HAP-1 (cell line): ENCODE measurements around the gene TMPRSS11D.
A peak's percentile ranks its signal among the peaks of the same experiment; 100 is the strongest.

Experiments used
- DNase-seq, 2 experiments: peaks; one replicate each; pipeline ENCODE4 v3.0.0-alpha.2; 2016 to 2020; ENCODE audit warnings: low spot score in 2 of 2
- H3K27me3 ChIP-seq: fragments of 250-450 bp; sonication (Bioruptor Pico); 2 replicates; pipeline ENCODE4 v1.5.1; 2020; ENCODE audit warnings: low read depth, mild to moderate bottlenecking, moderate library complexity
- H3K36me3 ChIP-seq: fragments of 250-450 bp; sonication (Bioruptor Pico); replicated peaks from 2 replicates; pipeline ENCODE4 v1.5.1; 2020; ENCODE audit warnings: mild to moderate bottlenecking
- H3K4me1 ChIP-seq: fragments of 250-450 bp; sonication (Bioruptor Pico); 2 replicates; pipeline ENCODE4 v1.5.1; 2020; ENCODE audit warnings: mild to moderate bottlenecking
- H3K4me3 ChIP-seq: fragments of 250-450 bp; sonication (Bioruptor Pico); 2 replicates; pipeline ENCODE4 v1.5.1; 2020; ENCODE audit warnings: mild to moderate bottlenecking, moderate library complexity
- H3K9me3 ChIP-seq: fragments of 250-450 bp; sonication (Bioruptor Pico); 2 replicates; pipeline ENCODE4 v1.5.1; 2020; ENCODE audit warnings: mild to moderate bottlenecking, moderate library complexity
- in situ Hi-C: fragments of 300-500 bp; cut with MboI; formaldehyde crosslinking; loops from 3 replicates; pipeline ENCODE4 v1.14.3; 2020; ENCODE audit warnings: low sequenced_read_pairs, inconsistent platforms, mixed read lengths

The TMPRSS11D gene

DNA sequence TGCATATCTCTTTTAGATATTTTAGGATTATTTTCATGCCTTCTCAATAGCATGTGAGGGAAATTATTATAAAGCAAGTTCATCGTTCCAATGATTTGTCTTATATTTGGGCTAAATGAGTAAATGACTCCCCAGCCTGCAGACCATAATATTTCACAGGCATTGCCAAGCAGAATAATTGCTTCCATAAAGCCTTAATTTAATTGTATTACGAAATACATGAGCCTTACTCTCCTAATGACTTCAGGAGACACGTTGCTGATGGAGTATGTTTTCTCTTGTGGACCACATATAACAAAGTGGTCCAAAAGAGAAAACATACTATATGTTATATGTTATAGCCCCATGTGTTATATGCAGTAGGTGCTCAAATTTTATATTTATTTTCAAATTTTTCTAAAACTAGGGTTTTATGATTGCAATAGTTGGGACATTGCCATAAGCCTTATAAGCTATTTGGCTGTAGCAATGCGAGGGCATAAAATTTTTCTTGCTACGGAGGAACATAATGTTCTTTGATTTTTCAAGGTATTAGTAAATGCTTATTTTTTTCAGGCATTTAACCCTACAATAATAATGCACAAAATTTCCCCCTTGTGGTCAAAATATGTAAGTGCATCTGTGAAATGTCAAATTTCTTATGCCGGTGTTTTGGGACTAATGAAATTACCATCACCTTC, 26.2 kb upstream of the TMPRSS11D start:
- H3K4me3 ChIP-seq: no peak overlapping the region
- H3K36me3 ChIP-seq: no peaks in the 10 kb centered on the region
- H3K27me3 ChIP-seq: peaks cover 5% of the 10 kb centered on the region
- H3K4me1 ChIP-seq: no peaks in the 10 kb centered on the region
- peak in 1 of 2 experiments; percentile 6 for DNase-seq
- in situ Hi-C loops: no loop called here
- H3K9me3 ChIP-seq: 0 out of 2 replicates have a peak, but pooled peaks cover 2% of the 10 kb centered on the region

DNA sequence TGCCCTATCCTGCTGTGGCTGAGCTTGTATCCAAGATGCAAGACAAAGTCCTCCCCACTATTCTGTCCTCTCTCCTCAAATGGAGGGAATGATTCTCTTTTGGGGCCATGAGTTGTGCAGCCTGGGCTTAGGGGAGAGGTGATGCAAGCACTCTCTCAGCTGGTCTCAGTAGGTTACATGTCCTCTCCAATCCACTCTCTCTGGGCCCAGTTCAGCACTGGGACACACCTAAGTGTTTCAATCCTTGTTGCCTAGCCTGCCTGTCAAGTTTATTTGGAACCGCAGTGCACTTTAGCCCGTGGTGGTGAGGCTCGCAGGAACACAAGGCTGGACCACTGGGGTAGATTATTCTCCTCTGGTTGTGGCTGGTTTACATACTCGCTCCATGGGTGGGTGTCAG, 23.8 kb upstream of the TMPRSS11D start:
- no peak for DNase-seq
- Histone ChIP-seq H3K9me3 (0 out of 2 replicates have a peak, but pooled peaks cover 2% of the 10 kb centered on the region), H3K4me1 (no peaks in the 10 kb centered on the region), H3K36me3 (no peaks in the 10 kb centered on the region), H3K4me3 (no peak overlapping the region), H3K27me3 (peaks cover 5% of the 10 kb centered on the region)
- in situ Hi-C loops: no loop called here

DNA sequence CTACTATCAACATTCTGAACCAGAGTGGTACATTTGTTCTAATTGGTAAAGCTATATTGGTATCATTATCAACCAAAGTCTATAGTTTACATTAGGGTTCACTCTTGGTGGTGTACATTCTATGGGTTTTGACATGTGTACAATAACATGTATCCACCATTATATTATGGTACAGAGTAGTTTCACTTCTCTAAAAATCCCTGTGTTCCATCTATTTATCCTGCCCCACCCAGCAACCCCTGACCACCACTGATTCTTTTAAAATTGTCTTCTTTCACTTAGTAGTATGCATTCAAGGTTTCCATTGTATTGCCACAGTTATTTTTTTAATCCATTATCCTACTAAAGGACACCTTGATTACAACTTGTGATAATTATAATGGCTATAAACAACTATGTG, 15.3 kb upstream of the TMPRSS11D start:
- Histone ChIP-seq H3K36me3 (no peaks in the 10 kb centered on the region), H3K27me3 (no peaks in the 10 kb centered on the region), H3K9me3 (no peaks in the 10 kb centered on the region), H3K4me1 (no peaks in the 10 kb centered on the region), H3K4me3 (no peak overlapping the region)
- in situ Hi-C loops: no loop called here
- DNase-seq: no peak

DNA sequence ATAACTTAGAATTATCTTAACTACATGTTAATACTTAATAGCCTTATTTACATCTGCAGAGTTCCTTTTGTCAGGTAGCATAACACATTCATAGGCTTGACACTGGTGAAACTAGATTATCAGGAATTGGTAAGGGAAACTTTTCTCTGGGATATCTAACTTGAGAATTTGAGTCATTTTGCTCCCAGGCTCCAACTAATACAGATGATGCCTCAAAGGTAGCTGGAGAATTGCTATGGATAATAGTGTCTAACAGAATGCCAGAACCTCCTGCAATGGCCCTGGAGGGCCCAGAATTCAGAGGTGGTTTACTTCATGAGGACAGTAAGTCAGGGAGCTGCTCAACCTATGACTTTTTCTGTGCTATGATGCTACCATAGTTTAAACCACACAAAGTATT, 13.9 kb upstream of the TMPRSS11D start:
- in situ Hi-C loops: no loop called here
- DNase-seq: no peak
- no peaks in the 10 kb centered on the region for H3K4me1 ChIP-seq
- H3K36me3 ChIP-seq: no peaks in the 10 kb centered on the region
- H3K9me3 ChIP-seq: no peaks in the 10 kb centered on the region
- H3K27me3 ChIP-seq: no peaks in the 10 kb centered on the region
- no peak overlapping the region for H3K4me3 ChIP-seq

DNA sequence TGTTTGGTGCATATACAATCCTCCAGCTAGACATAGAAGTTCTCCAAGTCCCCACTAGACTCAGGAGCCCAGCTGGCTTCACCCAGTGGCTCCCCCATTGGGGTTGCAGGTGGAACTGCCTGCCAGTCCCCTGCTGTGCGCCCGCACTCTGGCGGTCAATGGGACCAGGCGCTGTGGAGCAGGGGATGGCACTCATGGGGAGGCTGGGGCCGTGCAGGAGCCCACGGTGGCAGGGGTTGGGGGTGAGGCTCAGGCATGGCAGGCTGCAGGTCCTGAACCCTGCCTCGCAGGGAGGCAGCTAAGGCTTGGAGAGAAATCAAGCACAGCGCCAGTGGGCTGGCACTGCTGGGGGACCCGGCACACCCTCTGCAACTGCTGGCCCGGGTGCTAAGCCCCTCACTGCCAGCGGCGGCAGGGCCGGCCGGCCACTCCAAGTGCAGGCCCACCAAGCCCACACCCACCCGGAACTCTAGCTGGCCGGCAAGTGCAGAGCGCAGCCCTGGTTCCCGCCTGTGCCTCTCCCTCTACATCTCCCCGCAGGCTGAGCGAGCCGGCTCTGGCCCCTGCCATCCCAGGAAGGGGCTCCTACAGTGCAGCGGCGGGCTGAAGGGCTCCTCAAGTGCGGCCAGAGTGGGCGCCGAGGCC, 12.7 kb upstream of the TMPRSS11D start:
- no peaks in the 10 kb centered on the region for H3K36me3 ChIP-seq
- in situ Hi-C loops: no loop called here
- no peaks in the 10 kb centered on the region for H3K9me3 ChIP-seq
- no peak overlapping the region for H3K4me3 ChIP-seq
- no peaks in the 10 kb centered on the region for H3K27me3 ChIP-seq
- H3K4me1 ChIP-seq: no peaks in the 10 kb centered on the region
- DNase-seq: no peak

DNA sequence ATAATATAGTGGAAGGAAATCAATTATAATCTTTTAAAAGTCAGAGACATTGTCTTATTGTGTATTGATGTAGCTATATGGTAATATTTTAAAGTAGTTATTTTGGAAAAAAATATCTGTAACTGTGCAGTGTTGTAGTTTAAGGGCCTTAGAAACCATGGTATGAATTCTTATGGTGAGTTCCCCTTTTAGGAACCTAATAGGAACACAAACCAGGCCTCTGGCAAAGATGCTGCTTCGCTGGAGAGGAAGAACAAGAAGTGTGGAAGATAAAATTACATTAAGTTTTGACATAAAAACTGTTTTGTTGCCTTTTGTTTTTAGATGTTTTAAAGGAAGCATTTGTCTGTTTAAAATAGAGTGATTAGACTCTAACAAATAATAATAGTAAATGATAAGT, 10.9 kb upstream of the TMPRSS11D start:
- DNase-seq: no peak
- in situ Hi-C loops: no loop called here
- Histone ChIP-seq H3K4me1 (no peaks in the 10 kb centered on the region), H3K27me3 (no peaks in the 10 kb centered on the region), H3K36me3 (no peaks in the 10 kb centered on the region), H3K4me3 (no peak overlapping the region), H3K9me3 (no peaks in the 10 kb centered on the region)

DNA sequence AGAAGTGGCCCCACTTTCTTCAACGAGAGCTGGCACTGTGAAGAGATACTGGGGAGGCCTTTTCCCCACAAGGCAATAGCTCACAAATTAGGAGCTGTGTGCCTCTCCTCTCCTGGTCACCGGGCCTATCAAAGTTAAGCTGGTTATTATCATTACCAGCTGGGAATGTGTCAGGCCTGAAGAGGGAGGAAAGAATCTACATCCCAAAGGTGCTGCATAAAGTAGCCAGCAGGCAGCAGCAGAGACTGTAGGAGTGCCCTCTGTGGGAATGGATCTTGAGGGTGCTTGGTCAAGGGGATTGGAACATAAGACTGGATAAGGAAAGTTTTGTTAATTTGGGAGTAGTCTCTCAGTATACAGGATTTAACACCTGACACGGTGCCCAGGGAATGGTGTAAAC, 9.1 kb upstream of the TMPRSS11D start:
- no peaks in the 10 kb centered on the region for H3K4me1 ChIP-seq
- no peaks in the 10 kb centered on the region for H3K36me3 ChIP-seq
- H3K9me3 ChIP-seq: no peaks in the 10 kb centered on the region
- no peaks in the 10 kb centered on the region for H3K27me3 ChIP-seq
- in situ Hi-C loops: no loop called here
- DNase-seq: no peak
- no peak overlapping the region for H3K4me3 ChIP-seq

DNA sequence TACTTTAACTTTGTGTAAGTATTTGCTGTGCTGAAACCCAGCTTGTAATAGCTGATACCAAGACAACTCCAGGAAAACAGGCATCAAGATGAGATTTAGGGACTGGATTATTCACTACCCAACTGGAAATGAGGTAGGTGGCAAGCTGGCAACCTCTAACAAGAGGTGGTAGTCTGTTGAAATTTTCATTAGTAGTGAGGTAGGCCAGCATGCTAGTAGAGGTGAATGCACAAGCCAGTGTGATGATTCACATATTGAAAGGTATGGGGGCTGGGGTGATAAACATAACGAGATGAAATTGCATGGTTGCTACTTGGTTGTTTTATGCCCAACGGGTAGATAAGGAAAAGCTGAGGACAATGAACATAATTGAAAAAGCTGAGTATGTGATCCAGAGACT, 8.5 kb upstream of the TMPRSS11D start:
- Histone ChIP-seq H3K9me3 (no peaks in the 10 kb centered on the region), H3K4me3 (no peak overlapping the region), H3K27me3 (no peaks in the 10 kb centered on the region), H3K4me1 (no peaks in the 10 kb centered on the region), H3K36me3 (no peaks in the 10 kb centered on the region)
- DNase-seq: no peak
- in situ Hi-C loops: no loop called here

DNA sequence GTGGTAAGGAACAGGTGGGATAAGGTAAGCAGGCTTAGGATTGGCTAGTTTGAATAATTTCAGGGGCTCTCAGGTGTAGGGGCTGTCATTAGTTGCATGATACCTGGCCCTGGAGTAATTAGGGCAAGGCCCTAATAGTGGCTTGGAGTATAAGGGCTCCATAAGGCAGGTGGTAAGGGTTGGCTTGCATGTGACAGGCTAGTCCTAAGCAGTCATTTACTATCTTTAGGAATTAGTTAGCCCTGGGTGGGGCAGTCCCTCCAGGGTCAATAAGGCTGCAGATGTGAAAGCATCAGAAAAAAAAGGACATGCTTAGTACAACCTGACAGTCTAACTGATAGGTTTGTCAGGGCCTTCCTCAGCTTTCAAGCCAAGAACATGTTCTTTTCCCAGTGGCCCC, 7.8 kb upstream of the TMPRSS11D start:
- in situ Hi-C loops: no loop called here
- Histone ChIP-seq H3K4me1 (no peaks in the 10 kb centered on the region), H3K4me3 (no peak overlapping the region), H3K27me3 (no peaks in the 10 kb centered on the region), H3K36me3 (no peaks in the 10 kb centered on the region), H3K9me3 (no peaks in the 10 kb centered on the region)
- DNase-seq: no peak

DNA sequence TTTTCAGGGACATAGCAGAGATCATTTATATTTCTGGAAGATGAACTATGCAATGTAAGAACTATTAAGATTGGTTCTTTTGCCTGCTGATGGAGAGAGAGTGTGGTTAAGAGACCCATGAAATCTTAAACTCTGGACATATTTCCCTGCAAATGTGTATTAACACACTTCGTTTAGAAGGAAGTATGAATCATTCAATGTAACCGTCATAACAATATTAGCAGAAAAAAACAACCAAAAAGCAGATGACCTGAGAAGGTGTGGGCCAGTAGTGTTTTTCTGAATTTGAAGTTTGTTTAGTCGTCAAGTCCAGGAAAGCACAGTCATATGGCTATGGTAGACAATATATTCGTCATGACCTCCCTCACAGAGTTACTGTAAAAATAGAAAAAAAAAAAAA, 2.5 kb upstream of the TMPRSS11D start:
- no peaks in the 10 kb centered on the region for H3K9me3 ChIP-seq
- in situ Hi-C loops: no loop called here
- H3K4me1 ChIP-seq: no peaks in the 10 kb centered on the region
- no peaks in the 10 kb centered on the region for H3K27me3 ChIP-seq
- no peak for DNase-seq
- H3K4me3 ChIP-seq: no peak overlapping the region
- H3K36me3 ChIP-seq: no peaks in the 10 kb centered on the region

DNA sequence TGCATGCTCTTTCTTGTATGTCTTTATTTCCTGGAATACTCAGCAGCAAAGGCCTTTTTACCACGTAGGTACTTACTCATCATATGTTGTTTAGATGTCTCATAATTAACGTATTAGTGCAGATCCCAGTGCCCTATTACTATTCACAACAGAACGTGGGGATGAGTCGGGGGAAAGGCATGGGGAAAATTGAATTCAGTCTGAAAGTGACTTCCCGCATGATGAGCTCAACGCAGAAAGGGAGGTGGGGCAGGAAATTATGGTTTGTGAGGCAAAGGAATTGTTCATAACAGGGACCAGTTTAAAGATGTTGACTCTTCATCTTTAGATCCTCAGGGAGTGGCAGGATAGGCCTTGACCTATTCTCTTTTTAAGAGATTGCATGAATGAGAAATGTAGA, 2.0 kb upstream of the TMPRSS11D start:
- in situ Hi-C loops: no loop called here
- no peak for DNase-seq
- H3K9me3 ChIP-seq: no peaks in the 10 kb centered on the region
- no peaks in the 10 kb centered on the region for H3K4me1 ChIP-seq
- no peaks in the 10 kb centered on the region for H3K27me3 ChIP-seq
- no peaks in the 10 kb centered on the region for H3K36me3 ChIP-seq
- H3K4me3 ChIP-seq: no peak overlapping the region

DNA sequence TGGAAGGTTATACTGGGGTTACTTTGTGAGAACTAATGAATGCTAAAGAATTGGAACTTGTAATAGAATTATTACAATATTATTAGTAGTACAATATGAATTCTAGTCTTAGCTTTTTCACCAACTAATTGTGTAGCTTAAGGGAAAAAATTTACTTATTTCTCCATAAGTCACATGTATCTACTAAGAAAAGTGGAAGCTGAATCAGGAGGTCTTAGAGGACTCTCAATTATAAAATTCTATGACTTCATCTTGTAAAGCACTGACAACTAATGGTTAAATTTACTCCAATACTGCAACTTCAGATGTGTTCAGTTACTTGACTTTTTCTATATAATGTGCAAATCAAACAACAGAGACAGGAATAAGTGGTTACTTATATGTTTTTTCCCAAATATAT, 899 bp upstream of the TMPRSS11D start:
- Histone ChIP-seq H3K27me3 (no peaks in the 10 kb centered on the region), H3K4me3 (no peak overlapping the region), H3K9me3 (no peaks in the 10 kb centered on the region), H3K4me1 (no peaks in the 10 kb centered on the region), H3K36me3 (no peaks in the 10 kb centered on the region)
- DNase-seq: no peak
- in situ Hi-C loops: no loop called here

DNA sequence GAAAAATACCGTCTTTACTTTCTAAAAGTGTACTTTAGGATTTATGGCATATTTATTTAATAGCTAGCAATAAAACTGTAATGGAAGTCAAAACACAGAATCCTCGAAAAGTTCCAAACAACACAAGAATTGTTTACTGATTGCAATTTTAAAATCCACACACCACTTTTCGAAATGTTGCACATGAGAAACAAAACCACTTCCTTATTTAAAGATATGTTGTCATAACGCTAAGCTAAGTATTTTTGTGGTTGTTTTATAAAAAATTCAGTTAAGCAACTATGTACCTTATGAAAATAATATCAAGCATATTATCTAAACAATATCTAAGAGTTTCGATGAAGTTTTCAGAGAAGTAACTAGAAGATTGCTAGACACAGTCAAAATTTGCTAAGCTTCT, 344 bp downstream of the TMPRSS11D start:
- Histone ChIP-seq H3K27me3 (no peaks in the 10 kb centered on the region), H3K4me3 (no peak overlapping the region), H3K4me1 (no peaks in the 10 kb centered on the region), H3K9me3 (no peaks in the 10 kb centered on the region), H3K36me3 (no peaks in the 10 kb centered on the region)
- no peak for DNase-seq
- in situ Hi-C loops: no loop called here

DNA sequence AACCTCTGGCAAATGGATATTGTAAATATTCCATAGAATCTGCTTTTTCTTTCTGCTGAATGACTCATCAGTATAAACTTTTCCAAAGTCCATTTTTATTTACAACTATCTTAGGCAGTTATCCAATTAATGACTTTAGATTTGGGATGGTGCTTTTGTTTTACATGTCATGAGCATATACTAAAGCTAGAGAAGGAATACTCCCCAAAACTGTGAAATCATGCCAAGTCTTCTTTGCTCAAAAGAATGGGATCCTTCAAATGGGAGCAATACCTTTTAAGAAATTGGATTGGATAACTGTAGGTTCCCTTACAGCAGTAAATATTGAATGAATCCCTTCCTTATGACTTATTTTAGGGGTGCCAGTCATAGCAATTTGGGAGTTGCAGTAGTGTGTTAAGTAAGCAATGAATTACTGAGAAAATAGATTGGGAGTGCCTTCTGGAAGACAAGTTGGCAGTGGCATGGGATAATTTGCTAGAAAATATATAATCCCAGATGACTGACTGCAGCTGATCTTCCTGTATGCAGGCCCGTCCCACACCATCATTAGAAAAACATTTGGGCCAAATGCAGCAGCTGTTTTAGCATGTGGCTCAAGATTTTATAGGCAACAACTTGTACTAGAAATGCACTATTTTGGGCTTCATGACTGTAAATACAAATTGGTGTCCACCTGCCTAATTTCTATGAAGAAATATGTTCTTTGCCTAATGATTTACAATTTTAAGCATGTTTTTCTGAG, 2.8 kb downstream of the TMPRSS11D start:
- Histone ChIP-seq H3K9me3 (no peaks in the 10 kb centered on the region), H3K4me3 (no peak overlapping the region), H3K4me1 (no peaks in the 10 kb centered on the region), H3K27me3 (no peaks in the 10 kb centered on the region), H3K36me3 (no peaks in the 10 kb centered on the region)
- in situ Hi-C loops: no loop called here
- DNase-seq: no peak
